Endodermal cell (in vitro differentiated cells): ENCODE results near the gene CEACAM18. TPM values are rescaled to one million over a fixed set of nuclear protein-coding genes. Genes with fewer than 3 reads are reported as not detected.
"Not testable (repeated sequence)": the region's sequence is repeated elsewhere in the genome, so short reads cannot be mapped to it uniquely, and the experiment has no call there.

Experiments used
- DNase-seq: peaks from one replicate; pipeline ENCODE4 v3.0.0-alpha.2; 2017
- H3K27ac ChIP-seq: 2 replicates; pipeline ENCODE4 v1.5.1; 2013; ENCODE audit warnings: mild to moderate bottlenecking, low read depth, low read length, moderate library complexity
- H3K27me3 ChIP-seq: 2 replicates; pipeline ENCODE4 v1.6.1; 2013; ENCODE audit warnings: mild to moderate bottlenecking, low read length, moderate library complexity; ENCODE audit not compliant: insufficient read depth, control insufficient read depth, poor library complexity, severe bottlenecking
- H3K36me3 ChIP-seq: 2 replicates; pipeline ENCODE4 v1.7.0; 2013; ENCODE audit warnings: mild to moderate bottlenecking, low read length, moderate library complexity; ENCODE audit not compliant: control insufficient read depth, insufficient read depth
- H3K4me1 ChIP-seq: one replicate; pipeline ENCODE4 v1.7.0; 2013; ENCODE audit warnings: low read length; ENCODE audit not compliant: control insufficient read depth, insufficient read depth
- H3K4me3 ChIP-seq: 2 replicates; pipeline ENCODE4 v1.5.1; 2013; ENCODE audit warnings: mild to moderate bottlenecking, low read length, moderate library complexity
- H3K9ac ChIP-seq: 2 replicates; pipeline ENCODE4 v1.6.1; 2013; ENCODE audit warnings: mild to moderate bottlenecking, low read length, moderate library complexity; ENCODE audit not compliant: poor library complexity, severe bottlenecking; ENCODE audit errors: extremely low read depth
- H3K9me3 ChIP-seq: 2 replicates; pipeline ENCODE4 v1.6.1; 2013; ENCODE audit warnings: mild to moderate bottlenecking, low read length, moderate library complexity; ENCODE audit not compliant: control insufficient read depth
- H3K27ac Mint-ChIP-seq: 2 replicates; pipeline ENCODE4 v1.8.0; 2020; ENCODE audit warnings: mixed read lengths
- H3K27me3 Mint-ChIP-seq: 2 replicates; pipeline ENCODE4 v1.8.0; 2021; ENCODE audit warnings: mild to moderate bottlenecking, mixed read lengths; ENCODE audit not compliant: insufficient read depth
- H3K36me3 Mint-ChIP-seq: 2 replicates; pipeline ENCODE4 v1.8.0; 2020; ENCODE audit warnings: low read depth, mixed read lengths
- H3K4me1 Mint-ChIP-seq: 2 replicates; pipeline ENCODE4 v1.8.0; 2020; ENCODE audit warnings: mixed read lengths
- H3K4me3 Mint-ChIP-seq: 2 replicates; pipeline ENCODE4 v1.8.0; 2020; ENCODE audit warnings: mild to moderate bottlenecking, moderate library complexity, mixed read lengths
- H3K9me3 Mint-ChIP-seq: 2 replicates; pipeline ENCODE4 v1.8.0; 2020; ENCODE audit warnings: mild to moderate bottlenecking, mixed read lengths
- CTCF ChIP-seq: fragments of 200-600 bp; sonication (generic); conservative IDR thresholded peaks from 2 replicates; pipeline ENCODE4 v1.5.0; 2021; ENCODE audit warnings: antibody characterized with exemption, mild to moderate bottlenecking
- WGBS, 2 experiments: methylation state at CpG; one replicate each; pipeline versions ENCODE4 v1.1.5 to v1.1.7; 2013; ENCODE audit warnings: missing lambda C conversion rate in 2 of 2, mixed read lengths in 1 of 2; ENCODE audit not compliant: insufficient coverage in 1 of 2, insufficient read length in 1 of 2; 5-methylcytosine and 5-hydroxymethylcytosine counted together
- total RNA-seq, 2 donors: library from RNA; stranded (reverse); fragmentation: NEBNext Ultra II Directional in 1 of 2; extraction: Animal tissue kit (Norgen Biotek cat#: 25700) in 1 of 2; gene quantifications; 2 replicates in 1 of 2; 3 replicates in 1 of 2; pipeline ENCODE4 v1.2.1, GENCODE V29; 2021

The CEACAM18 gene
- total RNA-seq, 2 donors from 2014 or later: not detected

- no peak overlapping the region for H3K27ac Mint-ChIP-seq
- H3K4me3 Mint-ChIP-seq: no peak overlapping the region
- 39 to 80% methylated on average over 1 to 2 of the region's 3 CpGs for WGBS, 2 experiments
- no peaks in the 10 kb centered on the region for H3K36me3 Mint-ChIP-seq
- no peaks in the 10 kb centered on the region for H3K36me3 ChIP-seq
- no peak overlapping the region for H3K27ac ChIP-seq
- no peaks in the 10 kb centered on the region for H3K9me3 ChIP-seq
- H3K9me3 Mint-ChIP-seq: no peaks in the 10 kb centered on the region
- no peak overlapping the region for H3K4me3 ChIP-seq
- H3K27me3 Mint-ChIP-seq: peaks cover 25% of the 10 kb centered on the region
- DNase-seq: no peak
- no peak overlapping the region for H3K9ac ChIP-seq
- no peaks in the 10 kb centered on the region for H3K4me1 ChIP-seq
- TF ChIP-seq CTCF: no peak
- H3K27me3 ChIP-seq: no peaks in the 10 kb centered on the region
- no peaks in the 10 kb centered on the region for H3K4me1 Mint-ChIP-seq
Observed at GRCh38 chr19:51497666-51498065, 19.3 kb downstream of the CEACAM18 start.

- H3K9ac ChIP-seq, H3K36me3 Mint-ChIP-seq, H3K36me3 ChIP-seq, H3K4me1 ChIP-seq, DNase-seq, H3K4me3 ChIP-seq, H3K27me3 ChIP-seq, H3K4me3 Mint-ChIP-seq, H3K9me3 ChIP-seq, H3K4me1 Mint-ChIP-seq, H3K27ac Mint-ChIP-seq, H3K27ac ChIP-seq, H3K9me3 Mint-ChIP-seq: not testable (repeated sequence)
- WGBS, 2 experiments: 50 to 65% methylated on average over 4 to 8 of the region's 8 CpGs
- H3K27me3 Mint-ChIP-seq: peaks cover 33% of the 10 kb centered on the region
Observed at GRCh38 chr19:51500931-51501330, 22.6 kb downstream of the CEACAM18 start.

GRCh38 chr19:51501594-51502263, 23.4 kb downstream of the CEACAM18 start, which contains the start of gene SIGLEC12:
Gene SIGLEC12 (minus strand): TSS chr19:51501800. CDS start chr19:51501733, 67 bp downstream.
- no peak within 1 kb of the TSS for H3K27ac Mint-ChIP-seq
- 86 to 89% methylated on average over 6 to 10 of the region's 12 CpGs for WGBS, 2 experiments
- DNase-seq: no peak
- no peaks in the 10 kb centered on the region for H3K4me1 Mint-ChIP-seq
- H3K36me3 Mint-ChIP-seq: no peaks in the 10 kb centered on the region
- H3K36me3 ChIP-seq: no peaks in the 10 kb centered on the region
- TF ChIP-seq CTCF: no peak
- no peaks in the 10 kb centered on the region for H3K4me1 ChIP-seq
- H3K9ac ChIP-seq: no peak within 1 kb of the TSS
- peaks cover 4% of the 10 kb centered on the region for H3K9me3 ChIP-seq
- H3K27me3 ChIP-seq: no peaks in the 10 kb centered on the region
- H3K4me3 Mint-ChIP-seq: no peak within 1 kb of the TSS
- H3K4me3 ChIP-seq: no peak within 1 kb of the TSS
- H3K27me3 Mint-ChIP-seq: peaks cover 30% of the 10 kb centered on the region
- H3K27ac ChIP-seq: no peak within 1 kb of the TSS
- peaks cover 5% of the 10 kb centered on the region for H3K9me3 Mint-ChIP-seq
